A673 (cell line): ENCODE data around the gene KRTAP10-11.

Experiments
- CTCF ChIP-seq: fragments of 300-800, 200-600 bp; sonication (generic); conservative IDR thresholded peaks from 2 replicates; pipeline ENCODE4 v1.5.1; 2017; ENCODE audit warnings: low read depth, mild to moderate bottlenecking, antibody characterized with exemption, low read length, moderate library complexity, mixed read lengths
- EZH2 ChIP-seq: fragments of 200-600 bp; sonication (generic); IDR thresholded peaks from 2 replicates; pipeline ENCODE4 v1.6.1; 2017; ENCODE audit warnings: borderline replicate concordance, low read depth, mild to moderate bottlenecking, mixed read lengths, antibody characterized with exemption, low read length; ENCODE audit not compliant: poor library complexity, severe bottlenecking

- TF ChIP-seq CTCF (no peak), EZH2 (no peak)
Observed at GRCh38 chr21:44615466-44615865, 30.7 kb upstream of the KRTAP10-11 start.
